Neutrophil (primary cell): ENCODE results near the gene ADAM21.
"Not testable (repeated sequence)": the region's sequence is repeated elsewhere in the genome, so short reads cannot be mapped to it uniquely, and the experiment has no call there.

Source experiments
- H3K27ac ChIP-seq: fragments of 200-600 bp; sonication (generic); 2 replicates; pipeline ENCODE4 v1.5.1; 2016; ENCODE audit warnings: mild to moderate bottlenecking, moderate library complexity
- H3K27me3 ChIP-seq: fragments of 200-600 bp; sonication (generic); 2 replicates; pipeline ENCODE4 v1.6.0; 2016; ENCODE audit warnings: mild to moderate bottlenecking
- H3K36me3 ChIP-seq: fragments of 200-600 bp; sonication (generic); 2 replicates; pipeline ENCODE4 v1.5.1; 2017
- H3K4me1 ChIP-seq, 2 experiments: fragments of 200-600 bp in 1 of 2; sonication (generic) in 1 of 2; 1 replicate in 1 of 2; 2 replicates in 1 of 2; pipeline versions ENCODE4 v1.5.1 to v1.6.1; 2013 to 2016; ENCODE audit warnings: low read depth in 1 of 2, low read length in 1 of 2, mild to moderate bottlenecking in 1 of 2, moderate library complexity in 1 of 2; ENCODE audit not compliant: control insufficient read depth in 1 of 2, insufficient read depth in 1 of 2
- H3K4me3 ChIP-seq, 2 experiments: fragments of 200-600 bp in 1 of 2; sonication (generic) in 1 of 2; 1 replicate in 1 of 2; 2 replicates in 1 of 2; pipeline ENCODE4 v1.5.1; 2013 to 2016; ENCODE audit warnings: low read depth in 1 of 2, low read length in 1 of 2, mild to moderate bottlenecking in 1 of 2, moderate library complexity in 1 of 2
- H3K9me3 ChIP-seq: fragments of 200-600 bp; sonication (generic); 2 replicates; pipeline ENCODE4 v1.5.1; 2016
- CTCF ChIP-seq: fragments of 200-600 bp; sonication (generic); IDR thresholded peaks from 2 replicates; pipeline ENCODE4 v1.5.1; 2016; ENCODE audit warnings: antibody characterized with exemption

ADAM21 gene

DNA sequence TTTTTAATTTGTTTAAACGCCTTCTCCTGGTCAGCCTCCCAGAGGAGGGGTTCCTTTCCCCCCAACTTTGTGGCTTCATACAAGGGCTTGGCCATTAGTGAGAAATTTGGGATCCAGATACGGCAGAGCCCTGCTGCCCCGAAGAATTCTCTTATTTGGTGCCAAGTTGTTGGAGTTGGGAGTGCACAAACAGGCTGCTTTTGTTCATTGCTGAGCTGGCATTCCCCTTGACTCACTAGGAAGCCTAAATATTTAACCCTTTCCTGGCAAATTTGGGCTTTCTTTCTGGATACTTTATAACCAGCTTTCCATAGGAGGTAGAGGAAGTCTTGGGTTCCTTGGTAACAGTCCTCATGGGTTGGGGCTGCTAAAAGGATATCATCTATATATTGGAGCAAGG, 10.3 kb upstream of the ADAM21 start:
- H3K9me3 ChIP-seq: peaks cover 23% of the 10 kb centered on the region
- no peaks in the 10 kb centered on the region for H3K27me3 ChIP-seq
- H3K4me1 ChIP-seq: no peaks in the 10 kb centered on the region
- no peak for TF ChIP-seq CTCF
- H3K27ac ChIP-seq: no peak overlapping the region
- no peak overlapping the region for H3K4me3 ChIP-seq
- H3K36me3 ChIP-seq: no peaks in the 10 kb centered on the region

DNA sequence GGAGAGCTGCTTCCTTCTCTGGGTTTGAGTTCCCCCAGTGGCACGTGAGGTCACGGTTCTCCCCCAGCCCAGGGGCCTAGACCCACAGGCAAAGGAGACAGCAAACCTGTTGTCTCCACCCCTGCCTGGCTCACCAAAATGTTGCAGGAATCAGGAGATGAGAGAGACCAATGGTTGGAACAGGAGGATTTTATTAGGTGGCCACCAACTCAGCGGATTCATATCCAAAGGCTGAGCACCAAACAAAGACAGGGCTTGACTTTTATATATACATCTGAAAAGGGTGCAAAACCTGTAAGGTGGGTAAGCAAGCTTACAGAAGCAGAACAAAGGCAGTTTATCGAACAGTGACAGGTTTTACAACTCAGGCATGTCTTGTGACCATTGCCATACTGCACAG, 9.2 kb upstream of the ADAM21 start:
- Histone ChIP-seq H3K27ac (no peak overlapping the region), H3K4me1 (no peaks in the 10 kb centered on the region), H3K27me3 (no peaks in the 10 kb centered on the region), H3K36me3 (no peaks in the 10 kb centered on the region), H3K4me3 (no peak overlapping the region), H3K9me3 (peaks cover 23% of the 10 kb centered on the region)
- TF ChIP-seq CTCF: no peak

DNA sequence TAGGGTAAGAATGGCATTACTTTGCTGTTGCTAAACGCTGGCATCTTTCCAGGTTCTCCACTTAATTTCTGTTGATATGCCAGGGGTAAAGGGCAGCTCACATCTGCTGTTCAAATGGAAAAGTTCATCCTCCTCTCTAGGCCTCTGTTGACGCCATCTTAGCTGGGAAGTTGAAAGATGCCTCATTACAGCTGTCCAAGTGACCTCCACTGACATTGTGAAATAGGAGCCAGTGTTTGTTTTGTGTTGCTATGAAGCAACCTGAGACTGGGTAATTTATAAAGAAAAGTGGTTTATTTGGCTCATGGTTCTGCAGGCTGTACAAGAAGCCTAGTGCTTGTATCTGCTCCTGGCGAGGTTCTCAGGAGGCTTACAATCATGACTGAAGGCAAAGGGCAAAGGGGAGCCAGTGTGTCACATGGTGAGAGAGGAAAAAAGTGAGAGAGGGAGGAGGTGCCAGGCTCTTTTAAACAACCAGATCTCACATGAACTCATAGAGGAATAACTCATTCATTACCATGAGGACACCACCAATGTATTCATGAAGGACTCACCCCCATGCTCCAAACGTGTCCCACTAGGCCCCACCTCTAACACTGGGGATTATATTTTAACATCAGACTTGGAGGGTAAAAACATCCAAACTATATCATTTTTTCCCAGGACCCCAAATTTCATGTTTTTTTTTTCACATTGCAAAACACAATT, 3.2 kb upstream of the ADAM21 start:
- Histone ChIP-seq H3K4me1 (no peaks in the 10 kb centered on the region), H3K36me3 (no peaks in the 10 kb centered on the region), H3K4me3 (no peak overlapping the region), H3K27me3 (no peaks in the 10 kb centered on the region), H3K9me3 (no peaks in the 10 kb centered on the region), H3K27ac (no peak overlapping the region)
- no peak for TF ChIP-seq CTCF

- no peak for TF ChIP-seq CTCF
- H3K4me3 ChIP-seq: no peak overlapping the region
- no peaks in the 10 kb centered on the region for H3K4me1 ChIP-seq
- no peaks in the 10 kb centered on the region for H3K9me3 ChIP-seq
- H3K36me3 ChIP-seq: no peaks in the 10 kb centered on the region
- no peak overlapping the region for H3K27ac ChIP-seq
- H3K27me3 ChIP-seq: peaks cover 3% of the 10 kb centered on the region
Observed at GRCh38 chr14:70454731-70455130, 2.8 kb downstream of the ADAM21 start.

GRCh38 chr14:70468731-70469130, 16.8 kb downstream of the ADAM21 start:
- H3K4me1 ChIP-seq: no peaks in the 10 kb centered on the region
- no peak overlapping the region for H3K27ac ChIP-seq
- TF ChIP-seq CTCF: no peak
- H3K36me3 ChIP-seq: no peaks in the 10 kb centered on the region
- H3K9me3 ChIP-seq: no peaks in the 10 kb centered on the region
- no peaks in the 10 kb centered on the region for H3K27me3 ChIP-seq
- H3K4me3 ChIP-seq: no peak overlapping the region

DNA sequence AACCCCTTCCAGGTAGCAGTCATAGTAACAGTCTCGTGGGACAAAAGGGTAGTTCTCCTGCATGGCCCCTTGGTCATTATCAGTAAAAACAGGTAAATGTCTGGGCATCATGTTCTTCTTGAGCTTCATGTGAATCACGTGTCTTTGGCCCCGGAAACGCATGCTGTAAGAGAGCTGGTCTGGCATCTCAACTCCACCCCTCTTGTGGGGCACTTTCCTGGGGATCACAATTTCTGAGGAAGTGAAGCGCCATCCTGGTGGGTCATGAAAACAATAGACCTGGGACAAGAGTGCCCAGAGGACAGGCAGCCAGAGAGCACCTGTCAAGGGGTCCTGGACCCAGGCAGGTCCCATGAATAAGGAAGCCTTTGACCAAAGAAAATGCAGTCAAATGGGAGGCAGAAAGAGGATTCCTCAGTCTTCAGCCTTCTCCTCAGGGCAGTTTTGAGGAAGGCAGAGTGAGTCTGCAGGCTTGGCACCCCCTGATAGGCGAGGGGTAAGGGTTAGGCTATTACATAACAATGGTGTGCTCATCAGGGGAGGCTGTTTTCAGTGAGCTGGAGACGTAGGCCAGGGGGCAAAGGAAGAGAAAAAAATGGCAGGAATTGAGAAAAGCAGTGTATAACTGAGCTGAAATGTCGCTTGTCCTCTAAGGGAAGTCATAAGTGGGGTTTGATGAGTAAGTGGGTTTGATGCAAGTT, 19.0 kb downstream of the ADAM21 start:
- not testable (repeated sequence) for H3K27me3 ChIP-seq, H3K27ac ChIP-seq, H3K4me1 ChIP-seq, H3K4me3 ChIP-seq, H3K9me3 ChIP-seq, H3K36me3 ChIP-seq
